Measurements from ENCODE around the gene C1orf174. TPM values are rescaled to one million over a fixed set of nuclear protein-coding genes. Genes with fewer than 3 reads are reported as not detected.

The C1orf174 gene
- total and polyA plus RNA-seq, 2 of the 13 experiments (the other 11 are each of a cell fraction or from before 2014, with no cell fraction given), result 21.6 to 31.4 TPM

DNA sequence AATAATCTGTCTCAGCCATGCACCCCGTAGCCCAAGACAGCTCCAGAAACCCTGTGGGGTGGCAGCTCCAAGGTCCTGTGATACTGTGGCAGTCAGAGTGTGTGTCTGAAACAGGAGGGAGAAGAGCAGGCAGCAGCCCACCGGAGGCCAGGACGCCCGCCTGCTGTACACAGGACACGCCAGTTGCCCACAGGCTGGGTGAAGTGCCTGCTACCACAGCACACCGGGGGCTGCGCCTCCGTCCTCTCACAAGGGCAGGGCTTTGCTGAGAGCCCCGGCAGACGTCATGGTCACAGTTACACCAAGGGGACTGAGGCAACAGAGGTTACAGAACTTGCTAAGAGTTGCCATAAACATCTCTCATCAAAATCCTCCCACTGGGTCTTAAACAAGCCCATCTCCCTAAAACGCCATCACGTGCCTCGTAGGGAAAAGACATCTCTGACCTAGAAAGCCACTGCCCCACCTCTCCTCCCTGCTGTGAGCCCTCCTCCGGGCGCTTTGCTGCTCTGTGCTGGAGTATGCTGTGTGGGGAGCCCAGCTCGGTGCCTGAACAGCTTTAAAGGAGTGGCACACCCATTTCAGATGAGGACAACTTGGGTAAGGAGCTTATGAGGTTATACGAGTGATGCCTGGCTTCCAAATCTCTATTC, 5.3 kb downstream of the C1orf174 start:
- Histone ChIP-seq H3K27ac (ENCODE audit: extremely low read length, insufficient read depth, low read length) (no peak overlapping the region), H3K4me3 (replicated peaks in 1 of 3; ENCODE audit: insufficient read depth in 1 of 3, low read depth in 2 of 3, low read length in 3 of 3) (no peak overlapping the region), H3K79me2 (ENCODE audit: insufficient read depth, low read length) (peaks cover 67% of the 10 kb centered on the region), H2AFZ (ENCODE audit: low read length) (no peak overlapping the region), H3K9me3 (ENCODE audit: low read length) (peaks cover 4% of the 10 kb centered on the region; the same call in 1 of the 2 replicates), H4K20me1 (ENCODE audit: insufficient read depth, low read length) (no peaks in the 10 kb centered on the region), H3K36me3 (replicated peaks in 1 of 2; ENCODE audit: control insufficient read depth in 1 of 2, insufficient read depth in 2 of 2, low read length in 2 of 2) (peaks cover 16 to 35% of the 10 kb centered on the region in 2 experiments; a peak in 4 of 5 replicates), H3K27me3 (ENCODE audit: control insufficient read depth in 1 of 2, insufficient read depth in 2 of 2, low read length in 2 of 2) (no peaks in the 10 kb centered on the region; a peak in 1 of 5 replicates), H3K9ac (ENCODE audit: insufficient read depth, low read depth, low read length) (no peak overlapping the region), H3K4me2 (ENCODE audit: low read depth, low read length) (no peak overlapping the region), H3K4me1 (ENCODE audit: insufficient read depth, low read length) (peaks cover 19% of the 10 kb centered on the region; the same call in 1 of the 2 replicates)
- no peak for ATAC-seq
- in situ Hi-C loops (cut with HindIII; ENCODE audit: extremely low pct_ligation_motif_present, low pct_unique_long_range_greater_than_20kb), result no loop called here
- intact Hi-C loops (cut with micrococcal nuclease; ENCODE audit: unreplicated experiment), result no loop called here
- BruUV-seq (replicated peaks), result no TSS peak
- no peak for DNase-seq (ENCODE audit: low spot score)
- TF ChIP-seq PHF5A (CRISPR knock-in tag; IDR thresholded peaks at IDR 0.05; ENCODE audit: low read depth, unreplicated experiment) (no peak), AGO2 (optimal IDR thresholded peaks at IDR 0.05; ENCODE audit: low read depth, low read length) (peak; percentile 26)
- WGBS (ENCODE audit: low lambda C conversion rate), result 95% methylated on average over 8 of the region's 17 CpGs
- ChIA-PET POLR2A (no interaction called here), CTCF (ENCODE audit: low intra/inter-chr PET ratio, low total read pairs) (no interaction called here)
- no peak for FAIRE-seq

DNA sequence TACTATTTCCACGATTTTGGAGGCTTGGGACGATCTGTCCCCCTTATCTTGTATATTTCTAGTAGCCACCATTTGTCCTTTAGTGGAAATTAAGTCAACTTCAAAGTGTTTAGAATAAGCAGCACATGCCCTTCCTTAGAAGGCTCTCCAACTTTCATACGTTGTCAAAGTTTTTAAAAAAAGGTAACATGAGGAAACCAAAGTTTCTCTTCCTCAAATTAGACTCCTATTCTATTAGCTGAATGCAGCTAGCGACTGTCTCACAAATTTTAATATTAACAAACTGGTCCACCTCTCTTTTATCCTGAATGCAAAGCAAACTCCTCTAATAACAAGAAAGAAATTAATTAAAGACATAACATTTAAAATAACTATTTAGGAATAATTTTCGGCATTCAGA, 6.9 kb downstream of the C1orf174 start:
- H3K79me2 ChIP-seq (ENCODE audit: insufficient read depth, low read length), result peaks cover 52% of the 10 kb centered on the region

More for the DNA sequence above, 6.9 kb downstream of the C1orf174 start:
- intact Hi-C loops (cut with micrococcal nuclease; ENCODE audit: unreplicated experiment) (no loop called here), in situ Hi-C loops (cut with HindIII; ENCODE audit: extremely low pct_ligation_motif_present, low pct_unique_long_range_greater_than_20kb) (no loop called here)
- Histone ChIP-seq H3K27ac (ENCODE audit: extremely low read length, insufficient read depth, low read length) (no peak overlapping the region), H3K36me3 (replicated peaks in 1 of 2; ENCODE audit: control insufficient read depth in 1 of 2, insufficient read depth in 2 of 2, low read length in 2 of 2) (peaks cover 18 to 40% of the 10 kb centered on the region in 2 experiments; a peak in 4 of 5 replicates), H3K9me3 (ENCODE audit: low read length) (peaks cover 1% of the 10 kb centered on the region; the same call in 1 of the 2 replicates), H3K4me3 (replicated peaks in 1 of 3; ENCODE audit: insufficient read depth in 1 of 3, low read depth in 2 of 3, low read length in 3 of 3) (no peak overlapping the region), H3K27me3 (ENCODE audit: control insufficient read depth in 1 of 2, insufficient read depth in 2 of 2, low read length in 2 of 2) (no peaks in the 10 kb centered on the region), H2AFZ (ENCODE audit: low read length) (no peak overlapping the region), H3K4me1 (ENCODE audit: insufficient read depth, low read length) (peaks cover 12% of the 10 kb centered on the region; the same call in 1 of the 2 replicates), H4K20me1 (ENCODE audit: insufficient read depth, low read length) (no peaks in the 10 kb centered on the region), H3K4me2 (ENCODE audit: low read depth, low read length) (no peak overlapping the region), H3K9ac (ENCODE audit: insufficient read depth, low read depth, low read length) (no peak overlapping the region)
- DNase-seq (ENCODE audit: low spot score) (no peak), FAIRE-seq (no peak), ATAC-seq (no peak)
- POLR2A ChIA-PET, result no interaction called here
- TF ChIP-seq JUND (CRISPR knock-in tag; IDR thresholded peaks at IDR 0.05), result no peak
- no peak for TF ChIP-seq ETV5 (CRISPR knock-in tag; IDR thresholded peaks at IDR 0.05; ENCODE audit: borderline replicate concordance)
- TF ChIP-seq ZNF367 (CRISPR knock-in tag; IDR thresholded peaks at IDR 0.05; ENCODE audit: borderline replicate concordance), result no peak
- TF ChIP-seq, protein P1, sequence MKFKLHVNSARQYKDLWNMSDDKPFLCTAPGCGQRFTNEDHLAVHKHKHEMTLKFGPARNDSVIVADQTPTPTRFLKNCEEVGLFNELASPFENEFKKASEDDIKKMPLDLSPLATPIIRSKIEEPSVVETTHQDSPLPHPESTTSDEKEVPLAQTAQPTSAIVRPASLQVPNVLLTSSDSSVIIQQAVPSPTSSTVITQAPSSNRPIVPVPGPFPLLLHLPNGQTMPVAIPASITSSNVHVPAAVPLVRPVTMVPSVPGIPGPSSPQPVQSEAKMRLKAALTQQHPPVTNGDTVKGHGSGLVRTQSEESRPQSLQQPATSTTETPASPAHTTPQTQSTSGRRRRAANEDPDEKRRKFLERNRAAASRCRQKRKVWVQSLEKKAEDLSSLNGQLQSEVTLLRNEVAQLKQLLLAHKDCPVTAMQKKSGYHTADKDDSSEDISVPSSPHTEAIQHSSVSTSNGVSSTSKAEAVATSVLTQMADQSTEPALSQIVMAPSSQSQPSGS (CRISPR knock-in tag; IDR thresholded peaks at IDR 0.05), result no peak
- TF ChIP-seq, protein P2, sequence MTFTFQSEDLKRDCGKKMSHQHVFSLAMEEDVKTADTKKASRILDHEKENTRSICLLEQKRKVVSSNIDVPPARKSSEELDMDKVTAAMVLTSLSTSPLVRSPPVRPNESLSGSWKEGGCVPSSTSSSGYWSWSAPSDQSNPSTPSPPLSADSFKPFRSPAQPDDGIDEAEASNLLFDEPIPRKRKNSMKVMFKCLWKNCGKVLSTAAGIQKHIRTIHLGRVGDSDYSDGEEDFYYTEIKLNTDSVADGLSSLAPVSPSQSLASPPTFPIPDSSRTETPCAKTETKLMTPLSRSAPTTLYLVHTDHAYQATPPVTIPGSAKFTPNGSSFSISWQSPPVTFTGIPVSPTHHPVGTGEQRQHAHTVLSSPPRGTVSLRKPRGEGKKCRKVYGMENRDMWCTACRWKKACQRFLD (CRISPR knock-in tag; IDR thresholded peaks at IDR 0.05; ENCODE audit: borderline replicate concordance), result no peak
- no peak for TF ChIP-seq ZNF567 (CRISPR knock-in tag; IDR thresholded peaks at IDR 0.05; ENCODE audit: borderline replicate concordance)
- no TSS peak for BruUV-seq (replicated peaks)
- CTCF ChIA-PET (ENCODE audit: low intra/inter-chr PET ratio, low total read pairs), result no interaction called here
- 96% methylated on average over 5 of the region's 5 CpGs for WGBS (ENCODE audit: low lambda C conversion rate)
